OCI-LY1 (cell line): ENCODE results near the gene EZH2.

Experiments used
- EZH2 ChIP-seq: fragments of 200-600 bp; sonication (generic), shearing (Covaris generic); IDR thresholded peaks from 2 replicates; pipeline ENCODE4 v1.8.0; 2017; ENCODE audit warnings: borderline replicate concordance, mixed run types, mild to moderate bottlenecking, antibody characterized with exemption, low read length, moderate library complexity, mixed read lengths
- TF ChIP-seq, protein P1 (sequence below): fragments of 200-600 bp; sonication (generic), shearing (Covaris generic); IDR thresholded peaks from 2 replicates; pipeline ENCODE4 v1.5.1; 2017; ENCODE audit warnings: mild to moderate bottlenecking, antibody characterized with exemption, low read length, moderate library complexity, mixed read lengths

GRCh38 chr7:148858489-148858888 lies 25.6 kb downstream of the EZH2 start:
- TF ChIP-seq, protein P1, sequence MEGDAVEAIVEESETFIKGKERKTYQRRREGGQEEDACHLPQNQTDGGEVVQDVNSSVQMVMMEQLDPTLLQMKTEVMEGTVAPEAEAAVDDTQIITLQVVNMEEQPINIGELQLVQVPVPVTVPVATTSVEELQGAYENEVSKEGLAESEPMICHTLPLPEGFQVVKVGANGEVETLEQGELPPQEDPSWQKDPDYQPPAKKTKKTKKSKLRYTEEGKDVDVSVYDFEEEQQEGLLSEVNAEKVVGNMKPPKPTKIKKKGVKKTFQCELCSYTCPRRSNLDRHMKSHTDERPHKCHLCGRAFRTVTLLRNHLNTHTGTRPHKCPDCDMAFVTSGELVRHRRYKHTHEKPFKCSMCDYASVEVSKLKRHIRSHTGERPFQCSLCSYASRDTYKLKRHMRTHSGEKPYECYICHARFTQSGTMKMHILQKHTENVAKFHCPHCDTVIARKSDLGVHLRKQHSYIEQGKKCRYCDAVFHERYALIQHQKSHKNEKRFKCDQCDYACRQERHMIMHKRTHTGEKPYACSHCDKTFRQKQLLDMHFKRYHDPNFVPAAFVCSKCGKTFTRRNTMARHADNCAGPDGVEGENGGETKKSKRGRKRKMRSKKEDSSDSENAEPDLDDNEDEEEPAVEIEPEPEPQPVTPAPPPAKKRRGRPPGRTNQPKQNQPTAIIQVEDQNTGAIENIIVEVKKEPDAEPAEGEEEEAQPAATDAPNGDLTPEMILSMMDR: no peak
- no peak for TF ChIP-seq EZH2
